Suppressor macrophage (primary cell): Measurements from ENCODE around the gene SZRD1.

ENCODE experiments used
- DNase-seq, 4 experiments: peaks; one replicate each; pipeline ENCODE4 v3.0.0-alpha.2; 2020 to 2022

SZRD1 gene

GRCh38 chr1:16367968-16368890 lies 1.2 kb downstream of the SZRD1 start:
- DNase-seq: peak; percentile 21 to 50 (median 49)

- DNase-seq: no peak
These were observed 2.8 kb downstream of the SZRD1 start for GRCh38 chr1:16369821-16370220.

- DNase-seq: peak; percentile 22 to 83 (median 65)
These were observed 4.7 kb downstream of the SZRD1 start for GRCh38 chr1:16371725-16372124.

- DNase-seq: no peak
These were observed 5.7 kb downstream of the SZRD1 start for GRCh38 chr1:16372535-16373285.

- DNase-seq: no peak
These were observed 7.2 kb downstream of the SZRD1 start for GRCh38 chr1:16374266-16374665.

- DNase-seq: no peak
These were observed 8.7 kb downstream of the SZRD1 start for GRCh38 chr1:16375521-16376340.

- no peak for DNase-seq
These were observed 9.9 kb downstream of the SZRD1 start for GRCh38 chr1:16376971-16377370.

GRCh38 chr1:16378443-16378842 lies 11.4 kb downstream of the SZRD1 start:
- no peak for DNase-seq

- DNase-seq: no peak
These were observed 13.8 kb downstream of the SZRD1 start for GRCh38 chr1:16380868-16381267.

- no peak for DNase-seq
These were observed 16.8 kb downstream of the SZRD1 start for GRCh38 chr1:16383888-16384287.

GRCh38 chr1:16385659-16386453 lies 18.8 kb downstream of the SZRD1 start:
- no peak for DNase-seq

GRCh38 chr1:16386454-16387113 lies 19.5 kb downstream of the SZRD1 start:
- DNase-seq: peak; percentile 11 to 35 (median 28)

- DNase-seq: peak; percentile 36 to 71 (median 62)
These were observed 20.5 kb downstream of the SZRD1 start for GRCh38 chr1:16387201-16388188.

- DNase-seq: peak; percentile 39 to 60 (median 54)
These were observed 24.4 kb downstream of the SZRD1 start for GRCh38 chr1:16391411-16391810.

- DNase-seq: no peak
These were observed 25.9 kb downstream of the SZRD1 start for GRCh38 chr1:16392740-16393569.

- DNase-seq: no peak
These were observed 26.8 kb downstream of the SZRD1 start for GRCh38 chr1:16393570-16394521.

GRCh38 chr1:16394977-16395376 lies 27.9 kb downstream of the SZRD1 start:
- no peak for DNase-seq

GRCh38 chr1:16396591-16396990 lies 29.5 kb downstream of the SZRD1 start:
- peak; percentile 1 to 29 (median 22) for DNase-seq
